HG03064 (cell line): ENCODE results near the gene MYO6.
"Not testable (repeated sequence)": the region's sequence is repeated elsewhere in the genome, so short reads cannot be mapped to it uniquely, and the experiment has no call there.

Source experiments
- ATAC-seq: cut with Tn5 transposase; IDR thresholded peaks from one replicate; pipeline ENCODE4 v1.9.1; 2021; ENCODE audit warnings: low read depth; ENCODE audit not compliant: unreplicated experiment

Gene MYO6

DNA sequence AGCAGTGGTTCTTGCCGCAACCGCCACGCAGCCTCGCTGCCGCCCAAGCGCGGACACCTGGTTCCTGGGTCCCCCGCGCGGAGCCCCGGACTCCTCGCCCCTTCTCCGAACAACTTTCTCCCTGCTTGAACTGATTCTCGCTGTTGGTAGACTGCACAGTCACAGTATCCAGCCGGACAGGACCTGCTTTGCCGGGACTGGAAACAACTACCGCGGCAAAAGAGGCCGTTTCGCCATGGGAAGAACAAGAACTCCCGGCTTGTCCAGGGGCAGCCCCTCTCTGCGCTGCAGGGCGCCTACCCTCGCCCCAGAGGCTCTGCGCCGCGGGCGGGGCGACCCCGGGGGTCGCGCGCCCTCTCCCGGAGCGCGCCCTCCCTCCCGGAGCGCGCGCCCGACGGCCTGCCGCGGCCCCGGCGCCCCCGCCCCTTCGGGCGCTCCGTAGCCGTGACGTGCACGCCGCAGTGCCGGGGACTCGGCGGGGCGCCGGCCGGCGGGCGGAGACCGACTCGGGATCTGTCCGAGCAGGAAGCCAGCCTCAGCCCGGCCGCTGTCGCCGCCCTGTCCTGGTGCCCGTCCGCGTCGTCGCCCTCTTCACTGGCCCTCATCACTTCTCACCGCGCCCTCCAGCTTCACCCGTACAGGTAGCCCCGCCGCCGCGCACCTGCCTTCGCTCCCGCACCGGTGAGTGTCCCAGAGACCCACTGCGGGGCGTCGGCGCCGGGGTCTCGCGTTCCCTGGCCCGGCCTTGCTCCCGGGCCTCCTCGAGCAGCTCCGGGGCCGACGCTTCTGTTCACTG, at the start of gene MYO6:
TSS of gene MYO6 (plus strand) at position 497 of the 796 bp plus-strand sequence. CDS start 68,309 bp downstream, outside the sequence.
- ATAC-seq, result peak; percentile 83

DNA sequence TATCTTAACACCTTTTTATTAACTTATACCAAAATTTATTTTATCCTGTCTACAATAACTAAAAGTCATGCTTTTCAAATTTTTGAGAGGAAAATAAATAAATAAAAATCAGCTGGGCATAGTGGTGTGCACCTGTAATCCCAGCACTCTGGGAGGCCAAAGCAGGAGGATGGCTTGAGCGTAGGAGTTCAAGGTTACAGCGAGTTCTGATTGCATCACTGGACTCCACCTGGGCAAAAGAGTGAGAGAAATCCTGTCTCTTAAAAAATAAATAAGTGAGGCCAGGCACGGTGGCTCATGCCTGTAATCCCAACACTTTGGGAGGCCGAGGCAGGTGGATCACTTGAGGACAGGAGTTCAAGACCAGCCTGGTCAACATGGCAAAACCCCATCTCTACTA, 40.7 kb upstream of the MYO6 start:
- not testable (repeated sequence) for ATAC-seq

DNA sequence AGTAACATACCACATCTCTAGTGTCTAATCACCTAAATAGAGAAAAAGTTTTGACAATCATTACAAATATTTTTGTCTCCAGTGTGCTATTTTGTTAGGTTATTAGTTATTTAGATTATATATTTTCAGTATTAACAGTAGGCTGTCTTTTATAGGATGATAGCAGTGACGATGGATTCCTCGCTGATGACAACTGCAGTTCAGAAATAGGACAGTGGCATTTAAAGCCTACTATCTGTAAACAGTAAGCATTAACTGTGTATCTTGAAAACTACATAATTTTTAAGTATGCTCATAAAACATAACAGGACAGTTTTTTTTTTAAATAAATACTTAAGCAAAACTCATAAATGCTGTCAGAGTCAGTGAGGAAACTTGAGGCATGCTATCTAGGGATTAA, 37.9 kb upstream of the MYO6 start:
- no peak for ATAC-seq

DNA sequence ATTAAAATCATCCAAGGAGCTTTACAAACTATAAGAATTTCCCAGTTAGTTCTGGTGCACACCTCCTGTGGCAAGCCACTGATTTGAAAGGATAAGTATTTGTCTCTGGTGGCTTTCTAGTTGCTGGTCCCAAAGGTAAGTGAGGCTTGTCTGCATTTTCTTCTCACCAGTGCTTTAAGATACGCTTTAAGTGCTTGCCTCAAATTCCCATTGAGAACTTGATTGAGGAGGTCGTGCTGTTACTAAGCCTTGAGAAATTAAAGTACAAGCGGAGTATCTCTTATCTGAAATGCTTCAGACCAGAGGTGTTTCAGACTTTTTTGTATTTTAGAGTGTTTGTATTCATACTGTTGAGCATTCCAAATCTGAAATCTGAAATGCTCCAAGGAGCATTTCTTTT, 29.9 kb upstream of the MYO6 start:
- ATAC-seq, result no peak

DNA sequence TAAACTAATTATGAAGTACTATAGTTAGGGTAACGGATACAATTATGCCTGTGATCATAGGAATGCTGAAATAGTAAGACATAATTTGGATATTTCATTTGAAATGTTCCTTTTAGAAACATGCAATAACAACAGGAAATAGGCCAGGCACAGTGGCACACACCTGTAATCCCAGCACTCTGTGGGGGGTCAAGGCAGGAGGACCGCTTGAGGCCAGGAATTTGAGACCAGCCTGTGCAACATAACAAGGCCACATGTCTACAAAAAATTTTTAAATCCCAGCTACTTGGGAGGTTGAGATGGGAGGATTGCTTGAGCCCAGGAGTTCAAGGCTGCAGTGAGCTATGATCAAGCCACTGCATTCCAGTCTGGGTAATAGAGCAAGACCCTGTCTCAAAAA, 25.7 kb upstream of the MYO6 start:
- no peak for ATAC-seq

DNA sequence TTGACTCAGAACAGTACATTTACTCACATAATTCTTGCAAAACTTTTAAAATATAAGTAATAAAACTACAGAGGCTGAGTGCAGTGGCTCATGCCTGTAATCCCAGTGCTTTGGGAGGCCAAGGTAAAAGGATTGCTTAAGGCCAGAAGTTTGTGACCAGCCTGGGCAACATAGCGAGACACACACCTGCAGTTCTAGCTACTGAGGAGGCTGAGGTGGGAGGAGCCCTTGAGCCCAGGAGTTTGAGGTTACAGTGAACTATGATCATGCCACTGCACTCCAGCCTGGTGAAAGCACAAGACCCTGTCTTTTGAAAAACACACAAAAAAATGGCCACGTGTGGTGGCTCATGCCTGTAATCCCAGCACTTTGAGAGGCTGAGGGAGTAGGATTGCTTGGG, 21.8 kb upstream of the MYO6 start:
- no peak for ATAC-seq

DNA sequence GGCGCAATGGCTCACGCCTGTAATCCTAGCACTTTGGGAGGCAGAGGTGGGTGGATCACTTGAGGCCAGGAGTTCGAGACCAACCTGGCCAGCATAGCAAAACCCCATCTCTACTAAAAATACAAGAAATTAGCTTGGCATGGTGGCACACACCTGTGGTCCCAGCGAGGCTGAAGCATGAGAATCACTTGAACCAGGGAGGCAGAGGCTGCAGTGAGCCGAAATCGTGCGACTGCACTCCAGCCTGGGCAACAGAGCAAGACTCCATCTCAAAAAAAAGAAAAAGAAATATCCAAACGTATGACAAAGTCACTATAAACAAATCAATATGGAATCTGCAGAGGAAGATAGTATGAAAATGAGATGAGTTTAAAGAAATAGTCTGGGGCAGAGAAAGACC, 18.0 kb upstream of the MYO6 start:
- ATAC-seq, result not testable (repeated sequence)

DNA sequence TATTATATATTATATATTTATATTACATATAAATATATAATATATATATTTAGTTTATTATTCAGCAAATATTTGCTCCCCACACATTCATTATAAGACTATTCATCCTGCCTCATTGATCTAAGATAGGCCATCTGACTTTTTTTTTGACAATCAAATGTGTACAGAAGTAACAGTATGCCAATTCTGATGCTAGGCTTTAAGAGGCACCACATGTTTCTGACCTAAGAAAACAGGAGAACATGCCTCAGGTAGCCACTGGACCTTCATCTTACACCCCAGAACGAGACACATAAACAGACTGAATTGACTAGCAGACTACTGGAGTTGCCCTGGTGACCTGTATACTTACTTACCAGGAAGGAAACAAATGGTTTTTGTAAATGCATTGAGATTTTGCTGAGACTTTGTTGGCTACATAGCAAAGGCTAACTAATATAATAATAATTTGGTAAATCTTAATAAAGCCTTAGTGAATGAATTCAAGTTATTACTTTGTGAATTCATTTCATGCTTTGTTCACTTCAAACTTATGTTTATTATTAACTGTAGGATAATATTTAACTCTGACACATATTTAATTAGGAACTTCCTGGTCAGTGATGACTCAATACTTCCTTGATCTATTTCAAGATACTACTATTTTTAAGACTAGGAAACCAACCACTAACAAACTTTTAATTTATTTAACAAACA, 13.4 kb upstream of the MYO6 start:
- peak; percentile 80 for ATAC-seq

DNA sequence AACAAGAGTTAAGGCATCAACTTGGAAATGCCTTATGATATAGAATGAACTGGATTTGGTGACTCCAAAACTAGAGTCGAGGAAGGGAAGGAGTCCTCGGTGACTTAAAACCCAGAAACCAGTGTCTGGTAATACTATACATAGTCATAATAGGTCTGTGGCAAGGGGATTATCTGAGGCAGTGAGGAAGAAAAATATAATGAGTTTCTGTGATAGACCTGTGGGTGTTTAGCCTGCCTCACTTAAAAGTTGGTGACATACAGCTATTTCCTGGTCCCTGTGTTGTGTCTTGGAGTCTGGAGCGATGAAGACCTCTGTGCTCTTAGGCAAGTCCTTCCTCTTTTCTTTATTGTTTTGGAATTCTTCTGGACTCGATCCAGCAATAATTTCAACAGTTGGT, 5.1 kb upstream of the MYO6 start:
- no peak for ATAC-seq

DNA sequence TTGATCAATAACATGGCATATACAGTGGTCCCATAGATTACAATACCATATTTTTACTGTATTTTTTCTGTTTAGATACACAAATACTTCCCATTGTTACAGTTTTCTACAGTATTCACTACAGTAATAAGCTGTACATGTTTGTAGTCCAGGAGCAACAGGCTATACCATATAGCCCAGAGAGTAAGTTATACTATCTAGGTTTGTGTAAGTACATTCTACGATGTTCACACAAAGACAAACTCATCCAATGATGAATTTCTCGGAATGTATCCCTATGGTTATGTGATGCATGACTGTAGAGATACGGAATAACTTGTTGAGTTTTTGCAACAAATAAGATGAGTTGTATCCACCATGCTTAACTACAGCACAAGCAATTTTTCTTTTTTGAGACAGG, 3.6 kb upstream of the MYO6 start:
- no peak for ATAC-seq

DNA sequence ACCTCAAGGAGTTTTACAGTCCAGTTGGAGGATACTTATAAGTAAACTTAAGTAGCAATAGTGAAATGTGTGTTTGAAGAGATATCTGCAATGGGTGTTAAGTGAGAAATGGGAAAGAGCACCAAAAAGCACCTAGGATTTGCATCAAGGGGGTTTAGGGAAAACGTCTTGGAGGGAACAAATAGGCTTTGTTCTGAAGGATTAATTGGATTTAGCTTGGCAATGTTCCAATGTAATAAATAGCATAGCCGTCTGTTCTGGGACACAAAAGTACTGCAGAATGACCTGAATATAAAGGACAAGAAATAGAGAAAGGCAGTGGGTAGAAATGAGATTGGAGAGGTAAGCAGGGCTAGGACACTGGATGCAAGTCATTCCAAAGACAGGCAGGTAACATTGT, 2.8 kb upstream of the MYO6 start:
- no peak for ATAC-seq

DNA sequence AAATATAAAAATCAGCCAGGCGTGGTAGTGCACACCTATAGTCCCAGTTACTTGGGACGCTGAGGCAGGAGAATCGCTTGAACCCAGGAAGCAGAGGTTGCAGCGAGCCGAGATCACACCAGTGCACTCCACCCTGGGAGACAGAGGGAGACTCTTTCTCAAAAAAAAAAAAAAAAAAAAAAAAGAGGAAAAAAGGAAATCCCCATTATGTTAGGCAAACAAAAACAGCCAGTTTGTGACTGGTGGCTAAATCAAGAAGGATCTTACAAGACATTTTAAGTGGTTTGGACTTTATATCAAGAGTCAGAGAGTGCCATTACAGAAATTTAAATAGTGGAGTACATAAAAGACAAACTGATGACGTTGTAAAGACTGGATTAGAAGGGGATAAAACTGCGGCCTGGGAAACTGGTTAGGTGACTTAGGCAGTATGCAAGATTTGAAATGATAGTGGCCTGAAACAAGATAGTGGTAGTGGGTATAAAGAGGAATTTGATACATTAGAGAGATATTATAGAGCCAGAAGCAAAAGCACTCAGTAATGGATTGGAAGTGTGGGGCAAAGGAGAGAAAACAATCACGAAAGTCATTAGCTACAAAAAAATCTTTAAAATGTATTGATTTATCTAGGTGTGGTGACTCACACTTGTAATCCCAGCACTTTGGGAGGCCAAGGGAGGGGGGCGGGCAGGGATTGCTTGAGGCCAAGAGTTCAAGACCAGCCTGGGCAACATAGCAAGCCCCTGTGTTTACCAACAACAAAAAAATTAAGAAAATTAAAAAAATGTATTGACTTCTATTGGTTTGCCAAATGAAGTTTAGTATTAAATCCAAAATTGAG, 1.7 kb upstream of the MYO6 start:
- no peak for ATAC-seq

DNA sequence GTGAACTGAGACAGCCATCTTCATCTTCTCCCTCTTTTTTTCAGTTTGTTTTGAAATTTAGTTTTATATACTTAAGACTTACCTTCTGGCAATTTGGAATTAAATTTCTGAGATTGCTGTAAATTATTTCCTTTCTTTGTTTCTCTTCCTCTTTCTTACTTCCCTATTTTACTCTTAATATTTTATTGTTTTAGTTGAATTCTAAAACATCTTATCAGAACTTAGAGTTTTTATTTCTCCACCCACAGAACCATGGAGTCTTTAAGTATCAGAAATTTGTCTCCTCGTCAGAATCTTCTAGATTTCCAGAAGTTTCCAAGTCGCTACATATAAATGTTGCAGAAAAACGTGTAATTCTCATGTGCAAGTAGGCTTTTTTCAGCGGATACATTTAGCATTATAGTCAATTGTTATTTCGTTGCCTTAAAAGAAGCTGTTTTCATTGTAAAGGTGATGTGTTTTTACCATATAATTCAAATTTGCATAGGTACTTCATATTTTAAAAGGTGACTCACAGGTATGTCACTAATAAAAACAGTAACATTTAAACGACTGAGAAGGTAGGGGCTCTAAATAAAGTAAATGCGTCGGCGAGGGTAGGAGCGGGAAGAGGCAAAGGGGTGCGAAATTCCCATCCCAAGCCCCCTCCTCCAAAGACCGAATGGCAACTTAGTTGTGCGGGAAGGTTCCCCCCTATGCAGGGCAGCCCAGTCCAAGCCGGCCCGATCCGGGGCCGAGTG, 866 bp upstream of the MYO6 start:
- ATAC-seq, result no peak

DNA sequence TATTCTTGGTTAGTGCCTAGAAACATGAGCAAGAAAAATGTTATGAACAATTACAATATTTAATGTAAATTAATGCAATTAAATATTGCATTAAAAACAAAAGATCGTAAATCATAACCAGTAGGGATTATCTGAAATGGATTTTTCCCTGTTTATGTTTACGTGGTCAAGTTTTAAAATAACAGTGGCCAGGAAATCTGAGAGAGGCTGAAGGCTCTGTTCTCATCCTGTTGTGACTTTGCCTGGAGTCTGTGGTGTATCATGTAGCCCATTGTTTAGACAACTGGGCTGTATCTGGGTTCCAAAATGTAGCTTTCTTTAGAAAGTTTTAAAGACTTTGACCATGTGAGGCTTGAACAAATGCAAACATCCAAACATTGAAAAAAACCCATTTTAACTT, 2.4 kb downstream of the MYO6 start:
- ATAC-seq, result no peak

DNA sequence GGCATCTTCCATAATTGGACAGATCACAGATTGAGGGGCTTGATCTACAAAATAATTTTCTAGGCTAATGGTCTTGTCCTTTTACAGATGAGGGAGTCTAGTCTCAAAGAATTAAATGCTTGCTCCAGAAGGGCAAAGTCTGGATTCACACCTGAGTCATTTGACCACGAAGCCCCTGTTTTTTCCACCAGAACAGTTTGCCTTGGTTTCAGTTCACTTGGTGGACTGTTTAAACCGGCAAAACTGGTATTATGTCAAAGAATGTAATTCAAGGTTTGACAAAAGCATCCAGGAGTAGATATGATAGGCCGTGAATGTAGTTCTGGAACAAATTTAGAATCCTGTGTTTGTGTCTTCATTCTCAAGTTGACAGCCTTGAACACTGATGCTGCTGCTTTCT, 3.3 kb downstream of the MYO6 start:
- no peak for ATAC-seq

DNA sequence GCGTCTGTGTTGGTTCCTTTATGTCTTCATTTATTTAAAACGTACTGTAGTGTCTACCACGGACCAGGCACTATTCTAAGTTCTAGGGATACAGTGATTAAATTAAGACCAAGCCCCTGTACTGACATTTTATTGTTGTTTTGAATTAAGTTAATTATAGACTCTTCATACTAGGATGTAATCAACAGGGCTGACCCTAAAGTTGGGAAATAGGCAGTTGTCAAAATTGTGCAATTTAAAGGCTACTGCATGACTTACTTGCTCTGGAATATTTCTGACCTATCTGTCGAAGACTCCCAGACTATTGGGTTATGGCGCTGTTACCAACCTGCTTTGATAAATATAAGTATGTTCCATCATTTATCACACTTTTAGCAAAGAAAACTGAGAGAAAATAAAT, 6.7 kb downstream of the MYO6 start:
- no peak for ATAC-seq

DNA sequence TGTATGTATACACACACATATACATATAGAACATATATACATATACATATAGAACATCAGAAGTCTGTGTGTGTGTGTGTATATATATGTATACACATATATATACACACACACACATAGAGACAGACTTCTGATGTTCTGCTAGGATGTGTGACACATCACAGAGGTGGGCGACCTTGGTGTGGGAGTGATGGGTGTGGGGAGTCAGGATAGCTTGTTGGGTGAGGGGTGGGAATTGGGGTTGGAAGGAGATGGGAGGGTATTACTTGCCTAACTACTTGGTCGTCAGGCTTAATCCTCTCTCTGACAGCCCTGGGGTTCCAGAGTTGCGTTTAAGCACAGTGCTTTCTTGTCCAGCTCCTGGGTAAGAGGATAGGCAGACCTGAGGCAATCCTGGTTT, 8.3 kb downstream of the MYO6 start:
- no peak for ATAC-seq

DNA sequence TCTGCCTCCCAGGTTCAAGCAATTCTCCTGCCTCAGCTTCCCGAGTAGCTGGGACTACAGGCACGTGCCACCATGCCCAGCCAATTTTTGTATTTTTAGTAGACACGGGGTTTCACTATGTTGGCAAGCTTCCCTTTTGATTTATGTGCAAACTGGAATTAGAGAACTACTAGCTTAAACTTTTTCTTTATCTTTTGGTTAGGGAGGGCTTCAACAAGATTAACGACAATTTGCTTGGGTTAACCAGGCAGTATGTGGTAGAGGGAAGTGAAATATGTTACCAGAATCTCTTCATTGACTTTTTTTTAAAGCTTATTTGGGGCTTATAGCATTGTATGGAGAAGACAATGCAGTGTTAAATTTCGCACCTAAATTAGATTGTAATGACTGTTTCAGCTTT, 9.0 kb downstream of the MYO6 start:
- no peak for ATAC-seq

DNA sequence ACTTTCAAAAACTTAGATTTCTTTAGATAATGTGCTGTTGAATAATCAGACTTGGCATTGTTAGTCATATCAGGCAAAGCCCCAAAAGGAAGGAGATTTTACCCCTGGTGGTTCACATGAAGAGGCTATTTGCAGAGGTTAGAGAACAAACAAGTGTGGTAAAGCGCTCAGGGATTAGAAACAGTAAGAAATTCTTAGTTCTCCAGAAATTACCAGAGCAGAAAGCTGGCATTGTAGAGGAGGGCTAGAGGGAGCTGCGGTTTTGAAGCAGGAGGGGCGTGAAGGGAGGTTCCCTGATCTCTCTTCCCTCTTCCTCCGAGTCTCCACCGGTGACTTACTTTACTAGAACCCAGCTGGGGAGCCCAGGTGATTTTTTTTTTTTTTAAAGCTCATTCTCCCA, 10.2 kb downstream of the MYO6 start:
- ATAC-seq, result no peak

DNA sequence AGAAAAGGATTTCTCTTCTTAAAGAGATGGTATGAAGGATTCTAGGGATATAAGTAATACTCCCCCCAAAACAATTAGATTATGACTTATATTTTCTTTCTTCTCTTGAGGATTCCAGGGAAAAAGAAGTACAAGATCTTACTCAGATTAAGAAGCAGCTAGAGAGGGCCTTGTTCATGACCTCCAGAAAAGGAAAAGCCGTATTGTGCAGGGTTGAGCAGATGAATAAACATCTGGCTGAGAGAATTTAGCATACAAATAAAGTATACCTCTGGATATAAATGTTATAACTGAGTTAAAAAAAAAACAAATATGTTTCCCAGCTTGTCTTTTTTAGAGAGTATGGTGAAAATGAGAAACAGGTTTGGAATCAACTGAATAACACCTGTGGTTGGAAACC, 11.3 kb downstream of the MYO6 start:
- ATAC-seq, result no peak

DNA sequence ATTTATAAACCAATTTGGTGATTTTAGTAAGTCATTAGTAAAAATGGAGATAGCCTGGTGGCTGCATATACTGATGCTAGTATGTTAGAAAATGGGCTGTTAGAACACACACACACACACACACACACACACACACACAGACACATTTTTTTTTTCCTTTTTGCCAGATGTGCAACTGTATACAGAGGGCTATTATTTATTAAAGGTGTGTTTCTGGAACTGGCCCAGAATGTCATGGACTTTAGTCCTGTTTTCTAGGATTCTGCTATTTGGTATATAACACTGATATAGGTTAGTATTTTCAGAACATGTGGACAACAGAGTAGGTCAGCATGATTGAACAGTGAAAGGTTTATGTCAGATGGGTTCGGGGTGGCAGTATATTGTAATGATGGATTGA, 12.4 kb downstream of the MYO6 start:
- no peak for ATAC-seq
